ENCODE data around the gene RTP4. TPM values are rescaled to one million over a fixed set of nuclear protein-coding genes. Genes with fewer than 3 reads are reported as not detected.

Gene RTP4
- total and polyA plus RNA-seq, 10 of the 15 experiments (the other 5 are each of a cell fraction or from before 2014, with no cell fraction given) = 2.2 to 6.5 (median 3.9) TPM

GRCh38 chr3:187325632-187326031, 42.6 kb upstream of the RTP4 start:
- ChIA-PET POLR2A (no interaction called here), SMC1A (ENCODE audit: uncharacterized antibody, unreplicated experiment) (interaction anchor here (10.5 kb wide), 1 partner anchor 354 kb away, joined by 231 read pairs; no protein-coding TSS in a partner anchor), RAD21 (ENCODE audit: unreplicated experiment) (interaction anchor here (1.3 kb wide), 1 partner anchor 354 kb away, joined by 6 read pairs; no protein-coding TSS in a partner anchor), CTCF (interaction anchor here (1.0 to 12.2 kb wide), 3 partner anchors 8 to 351 kb away, joined by 3 to 519 read pairs (median 49); partner anchors contain the start of gene SST)
- no peak for FAIRE-seq
- ATAC-seq = no peak
- Histone ChIP-seq H4K20me1 (ENCODE audit: control insufficient read depth, insufficient read depth) (no peaks in the 10 kb centered on the region), H3K4me3 (no peak overlapping the region), H3K27me3 (replicated peaks in 1 of 2; ENCODE audit: control insufficient read depth in 2 of 2, insufficient read depth in 2 of 2, low read length in 1 of 2) (peaks cover 0 to 1% of the 10 kb centered on the region in 2 experiments; a peak in 1 of 4 replicates), H3K4me1 (ENCODE audit: control insufficient read depth, insufficient read depth, low read length) (no peaks in the 10 kb centered on the region), H3K4me2 (ENCODE audit: control insufficient read depth, insufficient read depth) (no peak overlapping the region), H3K36me3 (ENCODE audit: control insufficient read depth in 2 of 2, insufficient read depth in 2 of 2, low read length in 1 of 2) (no peaks in the 10 kb centered on the region), H3K79me2 (ENCODE audit: control insufficient read depth, insufficient read depth, low read length) (no peaks in the 10 kb centered on the region), H2AFZ (ENCODE audit: control insufficient read depth, low read depth, low read length) (no peak overlapping the region), H3K9ac (ENCODE audit: control insufficient read depth, insufficient read depth, low read length) (no peak overlapping the region), H3K27ac (ENCODE audit: control insufficient read depth, insufficient read depth) (no peak overlapping the region), H3K9me3 (replicated peaks; ENCODE audit: control insufficient read depth, insufficient read depth, low read length) (no peaks in the 10 kb centered on the region)
- TF ChIP-seq GATAD2B (conservative IDR thresholded peaks at IDR 0.05; ENCODE audit: low read depth) = no peak
- no peak for TF ChIP-seq RCOR1 (conservative IDR thresholded peaks at IDR 0.05; ENCODE audit: low read depth, low read length)
- no peak for TF ChIP-seq RAD21 (IDR thresholded peaks at IDR 0.05; ENCODE audit: insufficient read depth, low read depth, low read length)
- TF ChIP-seq NFIC (IDR thresholded peaks at IDR 0.05; ENCODE audit: low read depth, low read length) = no peak
- no peak for TF ChIP-seq GABPA (IDR thresholded peaks at IDR 0.05; ENCODE audit: low read depth)
- TF ChIP-seq STAT3 (IDR thresholded peaks at IDR 0.05; ENCODE audit: low read depth, low read length) = no peak
- no peak for TF ChIP-seq YBX1 (IDR thresholded peaks at IDR 0.05)
- intact Hi-C loops (cut with micrococcal nuclease; ENCODE audit: unreplicated experiment) (no loop called here), in situ Hi-C loops (cut with MboI) (no loop called here)
- WGBS (ENCODE audit: insufficient coverage, insufficient replicate concordance, low lambda C conversion rate, missing lambda C conversion rate) = 16% methylated on average over 5 of the region's 5 CpGs
- no peak for DNase-seq (ENCODE audit: low read depth, low spot score)
- no TSS peak for BruUV-seq (replicated peaks)

- TF ChIP-seq SMAD5 (IDR thresholded peaks at IDR 0.05; ENCODE audit: low read depth) = no peak
- TF ChIP-seq, protein P1, sequence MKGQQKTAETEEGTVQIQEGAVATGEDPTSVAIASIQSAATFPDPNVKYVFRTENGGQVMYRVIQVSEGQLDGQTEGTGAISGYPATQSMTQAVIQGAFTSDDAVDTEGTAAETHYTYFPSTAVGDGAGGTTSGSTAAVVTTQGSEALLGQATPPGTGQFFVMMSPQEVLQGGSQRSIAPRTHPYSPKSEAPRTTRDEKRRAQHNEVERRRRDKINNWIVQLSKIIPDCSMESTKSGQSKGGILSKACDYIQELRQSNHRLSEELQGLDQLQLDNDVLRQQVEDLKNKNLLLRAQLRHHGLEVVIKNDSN (IDR thresholded peaks at IDR 0.05; ENCODE audit: borderline replicate concordance, extremely low read length, insufficient read depth, low read depth, low read length) = no peak
- FAIRE-seq (no peak), ATAC-seq (no peak), DNase-seq (ENCODE audit: low read depth, low spot score) (no peak)
- H3K79me2 ChIP-seq (ENCODE audit: control insufficient read depth, insufficient read depth, low read length) = no peaks in the 10 kb centered on the region
- no peaks in the 10 kb centered on the region for H4K20me1 ChIP-seq (ENCODE audit: control insufficient read depth, insufficient read depth)
- H3K4me1 ChIP-seq (ENCODE audit: control insufficient read depth, insufficient read depth, low read length) = no peaks in the 10 kb centered on the region
- in situ Hi-C loops (cut with MboI) = no loop called here
- H3K36me3 ChIP-seq (ENCODE audit: control insufficient read depth in 2 of 2, insufficient read depth in 2 of 2, low read length in 1 of 2) = no peaks in the 10 kb centered on the region
- H3K27me3 ChIP-seq (replicated peaks in 1 of 2; ENCODE audit: control insufficient read depth in 2 of 2, insufficient read depth in 2 of 2, low read length in 1 of 2) = peaks cover 0 to 1% of the 10 kb centered on the region in 2 experiments; a peak in 1 of 4 replicates
- SMC1A ChIA-PET (ENCODE audit: uncharacterized antibody, unreplicated experiment) = interaction anchor here (1.6 to 2.7 kb wide), 2 partner anchors 9 to 352 kb away, joined by 6 to 9 read pairs; no protein-coding TSS in a partner anchor
- CTCF ChIA-PET = interaction anchor here (6.5 kb wide), 1 partner anchor 10 kb away, joined by 49 read pairs; no protein-coding TSS in a partner anchor
- no peak overlapping the region for H3K4me2 ChIP-seq (ENCODE audit: control insufficient read depth, insufficient read depth)
- no peak overlapping the region for H3K4me3 ChIP-seq
- no peak overlapping the region for H3K9ac ChIP-seq (ENCODE audit: control insufficient read depth, insufficient read depth, low read length)
- H3K27ac ChIP-seq (ENCODE audit: control insufficient read depth, insufficient read depth) = no peak overlapping the region
- RAD21 ChIA-PET (ENCODE audit: unreplicated experiment) = interaction anchor here (1.3 kb wide), 1 partner anchor 9 kb away, joined by 3 read pairs; no protein-coding TSS in a partner anchor
- no peak overlapping the region for H2AFZ ChIP-seq (ENCODE audit: control insufficient read depth, low read depth, low read length)
- intact Hi-C loops (cut with micrococcal nuclease; ENCODE audit: unreplicated experiment) = no loop called here
- WGBS (ENCODE audit: insufficient coverage, insufficient replicate concordance, low lambda C conversion rate, missing lambda C conversion rate) = 16% methylated on average over 2 of the region's 2 CpGs
- no TSS peak for BruUV-seq (replicated peaks)
- H3K9me3 ChIP-seq (replicated peaks; ENCODE audit: control insufficient read depth, insufficient read depth, low read length) = no peaks in the 10 kb centered on the region
- POLR2A ChIA-PET = no interaction called here
Observed at GRCh38 chr3:187327845-187328244, 40.3 kb upstream of the RTP4 start.
